NCI-H1092 treated with DMSO at 0.1 percent for 48 hours (cell line): ENCODE measurements around the gene USP17L12.
"Not testable (repeated sequence)": the region's sequence is repeated elsewhere in the genome, so short reads cannot be mapped to it uniquely, and the experiment has no call there.

Experiments
- DNase-seq: peaks from one replicate; lab custom pipeline; 2025; lab: John Stamatoyannopoulos, UW

USP17L12 gene

DNA sequence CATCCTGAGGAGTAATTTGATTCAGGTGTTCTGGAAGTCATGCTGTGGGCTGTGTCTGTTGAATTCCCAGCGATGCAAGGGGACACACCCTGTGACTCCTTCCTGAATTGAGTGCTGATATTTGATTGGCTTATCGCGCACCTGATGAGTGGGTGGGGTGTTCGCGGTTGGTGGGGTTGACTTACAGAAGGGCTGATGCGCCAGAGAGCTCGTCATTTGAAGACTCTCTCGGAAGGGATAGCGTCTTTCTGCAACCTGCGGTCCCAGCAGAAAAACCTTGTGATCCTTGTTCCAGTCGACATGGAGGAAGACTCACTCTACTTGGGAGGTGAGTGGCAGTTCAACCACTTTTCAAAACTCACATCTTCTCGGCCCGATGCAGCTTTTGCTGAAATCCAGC lies at the start of gene USP17L12:
Gene USP17L12, plus strand, starts transcription at position 301 of the 400 bp plus-strand sequence. Its CDS starts 0 bp downstream, at position 301.
- DNase-seq = not testable (repeated sequence)

GRCh38 chr4:9210357-9210756 lies 9.6 kb upstream of the USP17L12 start, which contains the start of gene USP17L10:
Gene USP17L10, plus strand, starts transcription at chr4:9210657. Its CDS starts 0 bp downstream, at chr4:9210657.
- not testable (repeated sequence) for DNase-seq

GRCh38 chr4:9214701-9215100 lies 5.3 kb upstream of the USP17L12 start:
- DNase-seq = not testable (repeated sequence)

DNA sequence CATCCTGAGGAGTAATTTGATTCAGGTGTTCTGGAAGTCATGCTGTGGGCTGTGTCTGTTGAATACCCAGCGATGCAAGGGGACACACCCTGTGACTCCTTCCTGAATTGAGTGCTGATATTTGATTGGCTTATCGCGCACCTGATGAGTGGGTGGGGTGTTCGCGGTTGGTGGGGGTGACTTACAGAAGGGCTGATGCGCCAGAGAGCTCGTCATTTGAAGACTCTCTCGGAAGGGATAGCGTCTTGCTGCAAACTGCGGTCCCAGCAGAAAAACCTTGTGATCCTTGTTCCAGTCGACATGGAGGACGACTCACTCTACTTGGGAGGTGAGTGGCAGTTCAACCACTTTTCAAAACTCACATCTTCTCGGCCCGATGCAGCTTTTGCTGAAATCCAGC lies 4.8 kb upstream of the USP17L12 start, which contains the start of gene USP17L11:
Gene USP17L11, plus strand, starts transcription at position 301 of the 400 bp plus-strand sequence. Its CDS starts 0 bp downstream, at position 301.
- DNase-seq = not testable (repeated sequence)

- not testable (repeated sequence) for DNase-seq
Measured at GRCh38 chr4:9224596-9224995, 4.6 kb downstream of the USP17L12 start, which contains the start of gene USP17L13. Gene USP17L13, plus strand, starts transcription at chr4:9224896. Its CDS starts 0 bp downstream, at chr4:9224896.

DNA sequence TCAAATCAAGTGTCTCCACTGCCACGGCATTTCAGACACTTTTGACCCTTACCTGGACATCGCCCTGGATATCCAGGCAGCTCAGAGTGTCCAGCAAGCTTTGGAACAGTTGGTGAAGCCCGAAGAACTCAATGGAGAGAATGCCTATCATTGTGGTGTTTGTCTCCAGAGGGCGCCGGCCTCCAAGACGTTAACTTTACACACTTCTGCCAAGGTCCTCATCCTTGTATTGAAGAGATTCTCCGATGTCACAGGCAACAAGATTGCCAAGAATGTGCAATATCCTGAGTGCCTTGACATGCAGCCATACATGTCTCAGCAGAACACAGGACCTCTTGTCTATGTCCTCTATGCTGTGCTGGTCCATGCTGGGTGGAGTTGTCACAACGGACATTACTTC lies 10.3 kb downstream of the USP17L12 start:
- DNase-seq = not testable (repeated sequence)

- DNase-seq = not testable (repeated sequence)
Measured at GRCh38 chr4:9234085-9234484, 14.1 kb downstream of the USP17L12 start, which contains the start of gene USP17L15. Gene USP17L15, plus strand, starts transcription at chr4:9234385. Its CDS starts 0 bp downstream, at chr4:9234385.

- not testable (repeated sequence) for DNase-seq
Measured at GRCh38 chr4:9238461-9238860, 18.5 kb downstream of the USP17L12 start.

- DNase-seq = not testable (repeated sequence)
Measured at GRCh38 chr4:9243579-9243978, 23.6 kb downstream of the USP17L12 start, which contains the start of gene USP17L17. Gene USP17L17, plus strand, starts transcription at chr4:9243879. Its CDS starts 0 bp downstream, at chr4:9243879.

DNA sequence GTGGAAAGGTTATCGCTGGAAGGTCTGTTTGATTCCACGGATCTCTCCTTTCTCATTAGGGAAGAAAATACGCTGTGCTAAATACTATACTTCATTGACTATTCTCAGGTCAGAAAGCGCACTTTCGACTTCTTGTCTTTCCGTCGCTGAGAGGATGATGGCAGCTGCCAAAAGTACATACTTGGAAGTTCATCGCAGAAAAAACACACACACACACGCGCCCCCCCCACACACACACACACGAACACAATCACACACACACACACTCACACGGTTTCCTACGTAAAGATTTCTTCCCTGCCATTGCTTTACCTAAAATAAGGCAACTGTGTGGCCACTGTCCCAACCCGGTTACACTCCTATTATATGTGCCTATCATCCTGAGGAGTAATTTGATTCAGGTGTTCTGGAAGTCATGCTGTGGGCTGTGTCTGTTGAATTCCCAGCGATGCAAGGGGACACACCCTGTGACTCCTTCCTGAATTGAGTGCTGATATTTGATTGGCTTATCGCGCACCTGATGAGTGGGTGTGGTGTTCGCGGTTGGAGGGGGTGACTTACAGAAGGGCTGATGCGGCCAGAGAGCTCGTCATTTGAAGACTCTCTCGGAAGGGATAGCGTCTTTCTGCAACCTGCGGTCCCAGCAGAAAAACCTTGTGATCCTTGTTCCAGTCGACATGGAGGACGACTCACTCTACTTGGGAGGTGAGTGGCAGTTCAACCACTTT lies 28.2 kb downstream of the USP17L12 start, which contains the start of gene USP17L18:
Gene USP17L18, plus strand, starts transcription at position 678 of the 728 bp plus-strand sequence. Its CDS starts 0 bp downstream, at position 678.
- not testable (repeated sequence) for DNase-seq

DNA sequence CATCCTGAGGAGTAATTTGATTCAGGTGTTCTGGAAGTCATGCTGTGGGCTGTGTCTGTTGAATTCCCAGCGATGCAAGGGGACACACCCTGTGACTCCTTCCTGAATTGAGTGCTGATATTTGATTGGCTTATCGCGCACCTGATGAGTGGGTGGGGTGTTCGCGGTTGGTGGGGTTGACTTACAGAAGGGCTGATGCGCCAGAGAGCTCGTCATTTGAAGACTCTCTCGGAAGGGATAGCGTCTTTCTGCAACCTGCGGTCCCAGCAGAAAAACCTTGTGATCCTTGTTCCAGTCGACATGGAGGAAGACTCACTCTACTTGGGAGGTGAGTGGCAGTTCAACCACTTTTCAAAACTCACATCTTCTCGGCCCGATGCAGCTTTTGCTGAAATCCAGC lies 33.1 kb downstream of the USP17L12 start, which contains the start of gene USP17L19:
Gene USP17L19, plus strand, starts transcription at position 301 of the 400 bp plus-strand sequence. Its CDS starts 0 bp downstream, at position 301.
- DNase-seq = not testable (repeated sequence)

- not testable (repeated sequence) for DNase-seq
Measured at GRCh38 chr4:9257824-9258223, 37.9 kb downstream of the USP17L12 start, which contains the start of gene USP17L20. Gene USP17L20, plus strand, starts transcription at chr4:9258124. Its CDS starts 0 bp downstream, at chr4:9258124.

GRCh38 chr4:9262572-9262971 lies 42.6 kb downstream of the USP17L12 start, which contains the start of gene USP17L21:
Gene USP17L21, plus strand, starts transcription at chr4:9262872. Its CDS starts 0 bp downstream, at chr4:9262872.
- DNase-seq = not testable (repeated sequence)

DNA sequence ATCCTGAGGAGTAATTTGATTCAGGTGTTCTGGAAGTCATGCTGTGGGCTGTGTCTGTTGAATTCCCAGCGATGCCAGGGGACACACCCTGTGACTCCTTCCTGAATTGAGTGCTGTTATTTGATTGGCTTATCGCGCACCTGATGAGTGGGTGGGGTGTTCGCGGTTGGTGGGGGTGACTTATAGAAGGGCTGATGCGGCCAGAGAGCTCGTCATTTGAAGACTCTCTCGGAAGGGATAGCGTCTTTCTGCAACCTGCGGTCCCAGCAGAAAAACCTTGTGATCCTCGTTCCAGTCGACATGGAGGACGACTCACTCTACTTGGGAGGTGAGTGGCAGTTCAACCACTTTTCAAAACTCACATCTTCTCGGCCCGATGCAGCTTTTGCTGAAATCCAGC lies 47.4 kb downstream of the USP17L12 start, which contains the start of gene USP17L22:
Gene USP17L22, plus strand, starts transcription at position 301 of the 400 bp plus-strand sequence. Its CDS starts 0 bp downstream, at position 301.
- DNase-seq = not testable (repeated sequence)
